ENCODE measurements around the gene SORBS2.

Gene SORBS2

DNA sequence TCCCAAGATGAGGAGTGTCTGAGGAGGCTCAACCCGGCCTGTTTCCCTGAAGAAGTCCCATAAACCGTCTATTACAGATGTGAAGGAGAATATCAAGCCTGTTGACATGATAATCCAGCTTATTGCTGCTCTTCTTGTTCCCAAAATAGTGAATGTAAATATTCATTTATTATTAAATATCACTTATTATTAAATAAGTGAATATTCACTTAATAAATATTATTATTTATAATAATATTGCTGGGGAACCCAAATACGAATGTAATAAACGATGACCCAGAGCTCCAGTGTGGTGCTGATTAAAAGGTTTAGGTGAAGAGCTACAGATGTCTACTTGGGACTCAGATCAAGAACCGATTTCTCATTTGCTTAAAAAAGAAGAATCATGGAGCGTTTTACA is 23.8 kb upstream of the SORBS2 start:
- DNase-seq: no peak

DNA sequence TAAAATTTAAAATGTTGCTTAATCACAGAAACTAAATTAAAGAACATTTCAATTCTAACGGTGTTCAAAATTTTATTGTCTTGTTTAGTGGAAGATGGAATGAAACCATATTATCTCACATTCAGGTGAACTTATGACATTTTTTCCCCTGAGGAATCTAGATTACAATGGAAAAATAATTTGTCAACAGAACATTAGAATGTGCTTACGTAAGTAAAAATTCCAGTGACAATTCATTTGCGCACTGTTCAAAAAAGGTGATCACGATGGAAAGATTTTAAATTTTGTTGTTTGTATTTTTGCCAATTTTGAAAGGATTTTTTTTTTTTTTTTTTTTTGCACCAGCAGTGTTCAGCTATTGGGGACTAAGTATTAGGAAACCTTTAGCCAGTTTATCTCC is 23.3 kb upstream of the SORBS2 start:
- DNase-seq: no peak

- no peak for DNase-seq
Observed at GRCh38 chr4:185834778-185835177, 22.8 kb upstream of the SORBS2 start.

DNA sequence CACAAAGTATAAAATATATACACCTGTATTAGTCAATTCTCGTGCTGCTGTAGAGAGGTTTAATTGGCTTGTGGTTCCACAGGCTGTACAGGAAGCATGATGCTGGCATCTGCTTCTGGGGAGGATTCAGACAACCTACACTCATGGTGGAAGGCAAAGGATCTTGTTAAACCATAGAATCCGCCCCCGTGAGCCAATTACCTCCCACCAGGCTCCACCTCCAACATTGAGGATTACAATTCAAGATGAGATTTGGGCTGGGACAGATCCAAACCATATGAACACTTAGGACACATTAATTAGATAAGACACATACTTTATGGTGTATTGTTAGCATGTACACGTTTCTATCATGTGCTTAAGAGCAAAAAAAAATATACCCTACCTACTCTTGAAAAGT is 22.1 kb upstream of the SORBS2 start:
- DNase-seq: no peak

- DNase-seq: no peak
Observed at GRCh38 chr4:185833055-185833598, 21.1 kb upstream of the SORBS2 start.

- DNase-seq: no peak
Observed at GRCh38 chr4:185831125-185831815, 19.3 kb upstream of the SORBS2 start.

DNA sequence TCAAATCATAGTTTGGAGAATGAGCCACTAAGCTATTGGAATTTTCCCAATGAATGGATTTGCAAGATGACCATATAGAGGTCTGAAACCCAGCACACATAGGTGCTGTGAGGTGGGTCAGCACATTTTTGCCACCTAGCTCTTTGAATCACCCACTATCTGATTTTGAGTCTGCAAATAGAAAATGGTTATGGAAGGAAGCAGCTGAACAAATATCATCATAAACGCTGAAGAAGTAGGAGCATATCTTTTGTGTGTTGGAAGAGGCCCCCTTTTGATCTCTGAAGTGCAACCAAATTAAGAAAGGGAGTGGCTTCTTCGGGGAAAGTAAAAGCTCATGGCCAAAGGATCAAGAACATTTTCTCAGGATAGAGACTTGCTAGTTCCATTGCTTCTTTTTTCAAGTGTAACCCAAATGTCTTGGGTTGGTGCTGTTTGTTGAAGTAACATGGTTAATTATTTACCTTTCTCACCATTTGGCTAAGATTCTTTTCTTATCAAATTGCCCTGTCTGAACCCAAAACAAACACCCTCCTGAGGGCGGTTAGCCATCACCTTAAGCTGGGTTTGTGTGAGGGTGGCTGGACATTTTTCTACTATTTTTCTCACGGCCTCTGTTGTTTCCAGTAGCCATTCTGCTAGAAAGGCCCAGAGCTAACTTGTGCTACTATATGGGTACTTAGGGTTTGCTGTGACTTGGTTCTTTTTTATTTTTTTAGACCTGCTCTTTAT is 18.4 kb upstream of the SORBS2 start:
- no peak for DNase-seq

GRCh38 chr4:185826381-185826780 is 14.4 kb upstream of the SORBS2 start:
- no peak for DNase-seq

DNA sequence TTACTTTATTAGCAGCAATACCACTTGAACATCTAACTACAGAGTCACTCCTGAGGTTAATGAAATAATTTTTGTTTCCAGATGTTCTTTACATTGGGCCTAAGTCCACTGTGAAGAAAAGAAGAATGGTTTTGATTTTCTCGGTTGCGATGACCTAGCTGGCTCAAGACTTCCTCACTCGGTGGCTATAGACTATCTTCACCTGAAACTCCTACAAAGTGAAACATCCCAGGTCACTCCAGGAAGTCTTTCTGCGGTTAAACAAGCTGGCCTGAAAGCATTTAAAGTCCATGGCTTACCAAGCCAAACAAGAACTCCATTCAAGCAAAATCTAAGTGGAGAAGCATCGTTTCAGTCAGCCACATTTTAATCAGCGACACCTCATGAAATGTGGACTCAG is 13.7 kb upstream of the SORBS2 start:
- DNase-seq: no peak

- DNase-seq: no peak
Observed at GRCh38 chr4:185822791-185823190, 10.8 kb upstream of the SORBS2 start.

DNA sequence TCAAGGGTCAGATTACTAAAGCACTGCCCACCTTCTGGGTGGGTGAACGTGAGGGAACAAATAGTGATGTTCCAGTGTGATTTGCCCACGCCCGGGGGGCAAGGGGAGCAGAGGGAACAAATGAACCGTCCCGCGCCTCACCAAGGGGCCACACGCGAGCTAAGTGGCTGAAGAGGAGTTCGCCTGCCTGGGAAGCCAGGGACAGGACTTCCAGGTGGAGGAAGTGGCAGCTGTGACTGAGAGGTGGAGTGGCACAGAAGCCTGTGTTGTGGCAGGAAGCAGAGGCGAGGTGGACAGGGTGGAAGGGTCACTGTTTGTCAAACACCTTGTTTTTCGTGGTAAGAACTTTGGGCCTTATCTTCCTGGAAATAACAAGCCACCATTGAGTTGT is 9.0 kb upstream of the SORBS2 start:
- no peak for DNase-seq

DNA sequence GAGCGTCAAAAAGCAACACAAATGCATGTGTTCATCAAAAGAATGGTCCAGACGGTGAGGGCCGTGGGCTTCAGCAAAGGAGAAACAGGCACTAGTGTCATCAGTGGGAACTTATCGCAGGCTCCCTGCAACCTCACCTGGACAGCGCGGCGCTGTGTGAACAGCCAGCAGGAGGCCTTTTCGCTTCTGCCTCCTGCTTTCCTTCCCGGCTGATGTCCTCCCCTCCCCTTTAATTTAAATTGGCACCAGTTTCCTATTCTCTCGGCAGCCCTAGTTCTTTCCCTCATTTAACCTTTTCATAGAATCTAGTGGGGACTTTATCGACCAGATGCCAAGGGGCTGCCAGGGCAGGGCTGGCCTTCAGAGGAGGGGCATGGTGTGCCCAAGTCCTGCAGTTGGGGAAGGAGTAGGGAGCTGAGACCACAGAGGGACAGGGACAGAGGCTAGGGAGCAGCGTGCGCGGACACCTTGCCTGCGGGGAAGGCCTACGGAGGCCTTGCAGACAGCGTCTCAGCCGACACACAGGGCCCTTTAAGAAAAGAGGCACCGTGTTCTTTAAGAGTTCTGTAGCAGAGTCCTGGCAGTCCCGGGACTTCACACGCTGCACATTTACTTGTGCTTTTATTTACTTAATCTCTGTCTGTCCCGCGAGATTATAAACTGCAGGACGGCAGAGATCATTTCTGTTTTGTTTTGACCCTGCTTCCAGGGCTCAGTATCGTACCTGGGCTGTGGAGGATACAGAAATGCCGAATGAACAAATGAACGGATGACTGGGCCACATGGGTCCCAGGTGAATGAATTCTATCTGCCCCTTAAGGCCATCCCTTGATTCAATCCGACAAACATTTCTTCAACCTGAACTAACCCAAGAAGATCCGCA is 8.4 kb upstream of the SORBS2 start:
- DNase-seq: no peak

DNA sequence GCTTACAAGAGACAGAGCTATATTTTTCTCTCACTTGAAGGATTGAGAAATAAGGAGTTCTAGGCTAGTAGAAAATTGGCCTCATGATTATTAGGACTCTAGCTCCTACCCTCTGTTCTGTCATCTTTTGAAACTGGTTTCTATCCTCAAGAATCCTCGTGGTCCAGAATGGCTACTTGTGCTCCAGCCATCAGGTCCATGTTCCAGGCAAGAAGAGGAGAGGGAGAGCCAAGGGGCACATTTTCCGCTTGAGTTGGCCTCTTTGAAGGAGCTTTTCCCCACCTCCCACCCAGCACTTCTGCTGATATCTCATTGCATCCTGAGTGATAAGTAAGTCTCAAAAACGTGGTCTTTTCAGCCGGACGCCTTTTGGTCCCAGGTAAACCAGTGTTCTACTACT is 7.2 kb upstream of the SORBS2 start:
- no peak for DNase-seq

GRCh38 chr4:185817403-185817818 is 5.4 kb upstream of the SORBS2 start:
- DNase-seq: no peak

DNA sequence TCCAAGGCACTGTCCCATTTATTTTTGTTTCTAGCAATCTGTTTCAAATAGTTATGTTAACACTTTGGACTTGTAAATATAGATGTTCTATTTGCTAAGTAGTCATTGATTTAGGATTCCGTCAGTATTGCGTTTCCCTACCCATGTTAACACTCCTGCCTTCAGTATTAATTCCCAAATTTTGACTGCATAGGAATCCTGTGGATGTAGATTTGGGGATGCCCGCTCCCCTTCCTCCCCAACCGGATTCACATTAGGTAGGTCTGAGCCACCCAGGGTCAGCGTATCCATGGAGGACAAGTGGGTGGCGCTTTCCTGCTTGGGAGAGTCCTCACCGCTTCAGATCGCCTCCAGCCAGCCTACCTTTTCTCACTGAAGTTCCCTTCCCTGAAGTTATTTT is 1.1 kb upstream of the SORBS2 start:
- DNase-seq: no peak

GRCh38 chr4:185810746-185811508 is 1.1 kb downstream of the SORBS2 start:
- DNase-seq: no peak

- no peak for DNase-seq
Observed at GRCh38 chr4:185809533-185810071, 2.4 kb downstream of the SORBS2 start.

DNA sequence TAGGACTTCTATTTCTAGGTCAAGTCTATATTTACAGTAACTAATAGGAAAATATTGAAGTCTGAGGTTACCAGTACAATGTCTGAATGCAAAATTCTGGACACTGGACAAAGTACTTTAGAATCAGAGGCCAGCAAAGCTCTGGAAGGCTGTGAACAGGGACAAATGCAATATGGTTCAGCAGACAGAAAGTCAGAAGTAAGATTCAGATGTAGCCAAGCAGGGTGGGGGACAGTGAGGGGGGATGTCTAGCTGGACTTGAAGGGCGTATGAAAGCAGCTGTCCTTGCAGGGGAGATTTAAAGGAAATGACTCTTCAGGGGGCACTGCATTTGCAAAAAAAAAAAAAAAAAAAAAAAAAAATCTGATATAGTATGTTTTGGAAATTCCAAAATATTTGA is 2.9 kb downstream of the SORBS2 start:
- DNase-seq: no peak

DNA sequence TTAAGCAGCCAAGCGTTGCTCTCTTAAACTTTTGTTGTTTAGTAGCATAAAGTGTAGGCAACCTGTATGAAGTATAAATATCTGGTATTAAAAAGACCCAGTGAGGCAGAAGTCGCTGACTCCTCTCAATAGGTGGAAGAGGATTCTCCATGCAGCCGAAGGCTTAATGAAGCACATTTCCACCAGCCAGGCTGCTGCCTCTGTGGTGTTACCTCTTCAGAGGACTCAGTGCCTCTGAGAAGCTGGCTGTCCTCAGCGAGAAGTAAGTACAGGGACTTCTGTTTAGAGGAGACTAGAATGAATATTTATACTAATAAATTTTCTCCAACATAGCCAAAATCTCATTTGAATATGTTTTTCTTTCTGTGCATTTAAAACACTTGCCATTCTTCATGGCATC is 6.0 kb downstream of the SORBS2 start:
- no peak for DNase-seq

- no peak for DNase-seq
Observed at GRCh38 chr4:185805262-185805802, 6.7 kb downstream of the SORBS2 start.

- no peak for DNase-seq
Observed at GRCh38 chr4:185803022-185803421, 9.0 kb downstream of the SORBS2 start.

GRCh38 chr4:185801471-185801870 is 10.5 kb downstream of the SORBS2 start:
- DNase-seq: no peak
